Caco-2 (cell line): ENCODE measurements around the gene ITGAV. TPM values are rescaled to one million over a fixed set of nuclear protein-coding genes. Genes with fewer than 3 reads are reported as not detected.

Experiments
- BruUV-seq: library from RNA; stranded (reverse); fragments of 400-500 nt; replicated peaks from 2 replicates; lab custom pipeline; 2021; lab: Mats Ljungman, UMichigan
- CTCF ChIA-PET: fragments of 300-600 bp; sonication (Branson Sonifier 250); formaldehyde crosslinking; loops from one replicate; lab custom pipeline; 2022; ENCODE audit warnings: antibody characterized with exemption; lab: Charles Lee
- POLR2A ChIA-PET: fragments of 300-600 bp; sonication (Branson Sonifier 250); formaldehyde crosslinking; loops from one replicate; lab custom pipeline; 2022; ENCODE audit warnings: antibody characterized with exemption; lab: Charles Lee
- DNase-seq, 2 experiments: peaks; one replicate each; pipeline versions ENCODE4 v3.0.0 to v3.0.0-alpha.2; 2020 to 2022
- H3K27me3 ChIP-seq: replicated peaks from 2 replicates; pipeline ENCODE4 v1.6.0; 2011; ENCODE audit warnings: low read length; ENCODE audit not compliant: control insufficient read depth, insufficient read depth
- H3K36me3 ChIP-seq: 2 replicates; pipeline ENCODE4 v1.5.1; 2011; ENCODE audit warnings: low read length; ENCODE audit not compliant: control insufficient read depth, insufficient read depth
- H3K4me1 ChIP-seq: fragments of 250-450 bp; sonication (Bioruptor Pico); 2 replicates; pipeline ENCODE4 v1.5.1; 2020; ENCODE audit warnings: mild to moderate bottlenecking
- H3K4me3 ChIP-seq: 2 replicates; pipeline ENCODE4 v1.5.1; 2011; ENCODE audit warnings: low read depth, mild to moderate bottlenecking, control low read depth, low read length
- H3K9me3 ChIP-seq: fragments of 250-450 bp; sonication (Bioruptor Pico); 2 replicates; pipeline ENCODE4 v1.5.1; 2020; ENCODE audit warnings: mild to moderate bottlenecking, moderate library complexity
- H3K27ac Mint-ChIP-seq: one replicate; pipeline ENCODE4 v1.8.0; 2022; ENCODE audit warnings: mixed read lengths; ENCODE audit not compliant: unreplicated experiment
- H3K27me3 Mint-ChIP-seq: one replicate; pipeline ENCODE4 v1.8.0; 2022; ENCODE audit warnings: mixed read lengths; ENCODE audit not compliant: insufficient read depth, unreplicated experiment
- H3K36me3 Mint-ChIP-seq: one replicate; pipeline ENCODE4 v1.8.0; 2022; ENCODE audit warnings: mild to moderate bottlenecking, mixed read lengths; ENCODE audit not compliant: insufficient read depth, unreplicated experiment
- H3K4me1 Mint-ChIP-seq: one replicate; pipeline ENCODE4 v1.8.0; 2022; ENCODE audit warnings: low read depth, mixed read lengths; ENCODE audit not compliant: unreplicated experiment
- H3K4me3 Mint-ChIP-seq: one replicate; pipeline ENCODE4 v1.8.0; 2022; ENCODE audit warnings: mild to moderate bottlenecking, moderate library complexity, mixed read lengths; ENCODE audit not compliant: unreplicated experiment
- H3K9me3 Mint-ChIP-seq: one replicate; pipeline ENCODE4 v1.8.0; 2022; ENCODE audit warnings: mixed read lengths; ENCODE audit not compliant: unreplicated experiment
- CTCF ChIP-seq, 2 experiments: fragments of 200-600 bp in 1 of 2; IDR thresholded peaks; 1 replicate in 1 of 2; 2 replicates in 1 of 2; pipeline versions ENCODE4 v1.5.1 to v1.8.0; 2011 to 2022; ENCODE audit warnings: antibody characterized with exemption in 1 of 2, control low read depth in 1 of 2, inconsistent platforms in 1 of 2, low read depth in 1 of 2, low read length in 1 of 2, mild to moderate bottlenecking in 1 of 2, moderate library complexity in 1 of 2; ENCODE audit not compliant: insufficient read depth in 1 of 2, severe bottlenecking in 1 of 2, unreplicated experiment in 1 of 2
- intact Hi-C: fragments of 100-400 bp; cut with micrococcal nuclease; formaldehyde crosslinking; loops from one replicate; pipeline ENCODE4 v1.10.0; 2022; ENCODE audit not compliant: unreplicated experiment
- total RNA-seq: library from RNA; stranded (reverse); gene quantifications from 2 replicates; pipeline ENCODE4 v1.2.3, GENCODE V29; 2022

Gene ITGAV
- total RNA-seq, 1 experiment from 2014 or later, result 42.6 TPM

GRCh38 chr2:186648130-186648529, 58.3 kb downstream of the ITGAV start:
- peaks cover 8% of the 10 kb centered on the region for H3K4me1 Mint-ChIP-seq
- TF ChIP-seq CTCF (IDR thresholded peaks at IDR 0.05; ENCODE audit: insufficient read depth in 1 of 2, low read depth in 1 of 2, low read length in 1 of 2, severe bottlenecking in 1 of 2, unreplicated experiment in 1 of 2), result no peak
- CTCF ChIA-PET, result interaction anchor here (1.2 kb wide), 1 partner anchor 133 kb away, joined by 6 read pairs; no protein-coding TSS in a partner anchor
- intact Hi-C loops, result no loop called here
- DNase-seq, result no peak
- no peaks in the 10 kb centered on the region for H3K9me3 ChIP-seq
- H3K27me3 Mint-ChIP-seq, result no peaks in the 10 kb centered on the region
- H3K27ac Mint-ChIP-seq, result no peak overlapping the region
- POLR2A ChIA-PET, result no interaction called here
- H3K4me3 ChIP-seq, result no peak overlapping the region
- no peak overlapping the region for H3K4me3 Mint-ChIP-seq
- H3K36me3 ChIP-seq, result no peaks in the 10 kb centered on the region
- no TSS peak for BruUV-seq
- no peaks in the 10 kb centered on the region for H3K27me3 ChIP-seq
- H3K4me1 ChIP-seq, result no peaks in the 10 kb centered on the region
- no peaks in the 10 kb centered on the region for H3K9me3 Mint-ChIP-seq
- peaks cover 15% of the 10 kb centered on the region for H3K36me3 Mint-ChIP-seq

- CTCF ChIA-PET, result no interaction called here
- no peaks in the 10 kb centered on the region for H3K27me3 Mint-ChIP-seq
- POLR2A ChIA-PET, result no interaction called here
- no peak overlapping the region for H3K27ac Mint-ChIP-seq
- intact Hi-C loops, result no loop called here
- no TSS peak for BruUV-seq
- peaks cover 12% of the 10 kb centered on the region for H3K36me3 Mint-ChIP-seq
- Histone ChIP-seq H3K27me3 (no peaks in the 10 kb centered on the region), H3K4me1 (no peaks in the 10 kb centered on the region), H3K4me3 (no peak overlapping the region), H3K36me3 (no peaks in the 10 kb centered on the region), H3K9me3 (no peaks in the 10 kb centered on the region)
- H3K9me3 Mint-ChIP-seq, result no peaks in the 10 kb centered on the region
- TF ChIP-seq CTCF (IDR thresholded peaks at IDR 0.05; ENCODE audit: insufficient read depth in 1 of 2, low read depth in 1 of 2, low read length in 1 of 2, severe bottlenecking in 1 of 2, unreplicated experiment in 1 of 2), result no peak
- no peak for DNase-seq
- no peak overlapping the region for H3K4me3 Mint-ChIP-seq
- no peaks in the 10 kb centered on the region for H3K4me1 Mint-ChIP-seq
Observed at GRCh38 chr2:186653511-186653910, 63.7 kb downstream of the ITGAV start.

DNA sequence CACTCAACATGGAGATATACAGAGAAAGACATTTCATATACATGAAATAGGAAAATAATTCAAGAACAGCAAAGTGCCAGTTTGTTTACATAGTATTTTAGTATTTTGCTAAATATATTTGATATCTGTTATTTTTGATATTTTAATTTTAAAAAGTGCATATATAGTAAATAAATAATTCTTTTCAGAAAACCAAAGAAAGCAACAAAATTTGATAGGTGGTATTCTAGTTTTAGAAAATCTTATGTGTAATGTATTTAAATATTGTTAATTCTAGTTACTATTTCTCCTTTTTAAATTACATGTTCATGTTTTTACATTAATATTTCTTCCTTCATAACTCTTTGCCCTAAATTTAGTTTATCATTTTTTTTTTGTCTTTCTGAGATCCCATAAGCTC, 69.5 kb downstream of the ITGAV start:
- no TSS peak for BruUV-seq
- H3K27me3 ChIP-seq, result no peaks in the 10 kb centered on the region; the same call in 1 of the 2 replicates
- H3K4me3 ChIP-seq, result no peak overlapping the region
- intact Hi-C loops, result loop anchor here (5.0 kb wide), 1 partner anchor 123 kb away; no protein-coding TSS in a partner anchor
- DNase-seq, result no peak
- H3K4me1 Mint-ChIP-seq, result no peaks in the 10 kb centered on the region
- CTCF ChIA-PET, result no interaction called here
- H3K9me3 Mint-ChIP-seq, result no peaks in the 10 kb centered on the region
- TF ChIP-seq CTCF (IDR thresholded peaks at IDR 0.05; ENCODE audit: insufficient read depth in 1 of 2, low read depth in 1 of 2, low read length in 1 of 2, severe bottlenecking in 1 of 2, unreplicated experiment in 1 of 2), result no peak
- no peaks in the 10 kb centered on the region for H3K9me3 ChIP-seq
- H3K27me3 Mint-ChIP-seq, result no peaks in the 10 kb centered on the region
- H3K4me1 ChIP-seq, result no peaks in the 10 kb centered on the region
- no peaks in the 10 kb centered on the region for H3K36me3 ChIP-seq
- no peak overlapping the region for H3K27ac Mint-ChIP-seq
- POLR2A ChIA-PET, result no interaction called here
- no peak overlapping the region for H3K4me3 Mint-ChIP-seq
- H3K36me3 Mint-ChIP-seq, result peaks cover 19% of the 10 kb centered on the region
